OCI-LY7 (cell line): ENCODE data around the gene VEGFB. TPM values are rescaled to one million over a fixed set of nuclear protein-coding genes. Genes with fewer than 3 reads are reported as not detected.

Experiments used
- BruUV-seq: library from RNA; stranded (reverse); fragments of 400-500 nt; replicated peaks from 2 replicates; lab custom pipeline; 2021; lab: Mats Ljungman, UMichigan
- CTCF ChIA-PET: fragments of 300-600 bp; sonication (Branson Sonifier 250); formaldehyde crosslinking; loops from one replicate; lab custom pipeline; 2022; ENCODE audit warnings: antibody characterized with exemption; ENCODE audit not compliant: unreplicated experiment; lab: Charles Lee
- POLR2A ChIA-PET: fragments of 300-600 bp; sonication (Branson Sonifier 250); formaldehyde crosslinking; loops from one replicate; lab custom pipeline; 2022; ENCODE audit warnings: antibody characterized with exemption; lab: Charles Lee
- DNase-seq: peaks from one replicate; pipeline ENCODE4 v3.0.0-alpha.2; 2015; ENCODE audit warnings: low spot score
- H2AFZ ChIP-seq: fragments of 200-600 bp; sonication (generic), shearing (Covaris generic); 2 replicates; pipeline ENCODE4 v1.6.1; 2014; ENCODE audit warnings: mild to moderate bottlenecking, antibody characterized with exemption, low read length, moderate library complexity
- H3K27ac ChIP-seq: fragments of 200-600 bp; sonication (generic); 2 replicates; pipeline ENCODE4 v1.5.1; 2014; ENCODE audit warnings: mixed run types, low read depth, mild to moderate bottlenecking, moderate library complexity, low read length, inconsistent platforms; ENCODE audit not compliant: poor library complexity, severe bottlenecking
- H3K36me3 ChIP-seq: fragments of 200-600 bp; sonication (generic); 2 replicates; pipeline ENCODE4 v1.6.1; 2014; ENCODE audit warnings: mild to moderate bottlenecking, antibody characterized with exemption, low read length, moderate library complexity, mixed read lengths; ENCODE audit not compliant: insufficient read depth
- H3K4me1 ChIP-seq: fragments of 200-600 bp; sonication (generic); 2 replicates; pipeline ENCODE4 v1.5.1; 2014; ENCODE audit warnings: mild to moderate bottlenecking, low read length; ENCODE audit not compliant: insufficient read depth, poor library complexity, severe bottlenecking
- H3K4me2 ChIP-seq: fragments of 200-600 bp; sonication (generic); 2 replicates; pipeline ENCODE4 v1.6.1; 2014; ENCODE audit warnings: mild to moderate bottlenecking, low read length
- H3K4me3 ChIP-seq: fragments of 200-600 bp; sonication (generic); 2 replicates; pipeline ENCODE4 v1.5.1; 2014; ENCODE audit warnings: mild to moderate bottlenecking, low read depth, low read length; ENCODE audit not compliant: poor library complexity, severe bottlenecking
- H3K79me2 ChIP-seq: fragments of 200-600 bp; sonication (generic); 2 replicates; pipeline ENCODE4 v1.6.1; 2016; ENCODE audit warnings: low read depth, mild to moderate bottlenecking, low read length, moderate library complexity, mixed read lengths; ENCODE audit not compliant: insufficient read depth
- H3K9me2 ChIP-seq: fragments of 200-600 bp; sonication (generic); 2 replicates; pipeline ENCODE4 v1.6.1; 2016; ENCODE audit warnings: mild to moderate bottlenecking, low read length, mixed read lengths; ENCODE audit not compliant: insufficient read depth
- H3K9me3 ChIP-seq: fragments of 200-600 bp; sonication (generic); 2 replicates; pipeline ENCODE4 v1.6.1; 2014; ENCODE audit warnings: mild to moderate bottlenecking, mixed run types, low read length, mixed read lengths
- H4K20me1 ChIP-seq: fragments of 200-600 bp; sonication (generic); 2 replicates; pipeline ENCODE4 v1.6.1; 2014; ENCODE audit warnings: mild to moderate bottlenecking, antibody characterized with exemption, low read length, moderate library complexity, mixed read lengths; ENCODE audit not compliant: insufficient read depth
- EZH2phosphoT487 ChIP-seq: fragments of 200-600 bp; sonication (generic); IDR thresholded peaks from 2 replicates; pipeline ENCODE4 v1.6.1; 2018; ENCODE audit warnings: low read depth, borderline replicate concordance, mild to moderate bottlenecking, mixed run types, antibody characterized with exemption, low read length, moderate library complexity, mixed read lengths
- intact Hi-C: fragments of 100-400 bp; cut with micrococcal nuclease; formaldehyde crosslinking; loops from one replicate; pipeline ENCODE4 v1.10.0; 2022; ENCODE audit not compliant: unreplicated experiment
- total RNA-seq, 2 experiments: library from RNA; depleted of rRNA in 1 of 2; stranded (reverse); fragments of >200 nt in 1 of 2; shearing (Covaris generic) in 1 of 2; gene quantifications; 2 replicates each; pipeline ENCODE4 v1.2.3, GENCODE V29; 2014 to 2022
- TF ChIP-seq, protein P1 (sequence below): fragments of 200-600 bp; sonication (generic); conservative IDR thresholded peaks from 2 replicates; pipeline ENCODE4 v1.5.1; 2014; ENCODE audit warnings: mild to moderate bottlenecking, antibody characterized with exemption, low read length, moderate library complexity, mixed read lengths

The VEGFB gene
- total RNA-seq, 2 experiments from 2014 or later = 35.3 to 59.6 TPM

DNA sequence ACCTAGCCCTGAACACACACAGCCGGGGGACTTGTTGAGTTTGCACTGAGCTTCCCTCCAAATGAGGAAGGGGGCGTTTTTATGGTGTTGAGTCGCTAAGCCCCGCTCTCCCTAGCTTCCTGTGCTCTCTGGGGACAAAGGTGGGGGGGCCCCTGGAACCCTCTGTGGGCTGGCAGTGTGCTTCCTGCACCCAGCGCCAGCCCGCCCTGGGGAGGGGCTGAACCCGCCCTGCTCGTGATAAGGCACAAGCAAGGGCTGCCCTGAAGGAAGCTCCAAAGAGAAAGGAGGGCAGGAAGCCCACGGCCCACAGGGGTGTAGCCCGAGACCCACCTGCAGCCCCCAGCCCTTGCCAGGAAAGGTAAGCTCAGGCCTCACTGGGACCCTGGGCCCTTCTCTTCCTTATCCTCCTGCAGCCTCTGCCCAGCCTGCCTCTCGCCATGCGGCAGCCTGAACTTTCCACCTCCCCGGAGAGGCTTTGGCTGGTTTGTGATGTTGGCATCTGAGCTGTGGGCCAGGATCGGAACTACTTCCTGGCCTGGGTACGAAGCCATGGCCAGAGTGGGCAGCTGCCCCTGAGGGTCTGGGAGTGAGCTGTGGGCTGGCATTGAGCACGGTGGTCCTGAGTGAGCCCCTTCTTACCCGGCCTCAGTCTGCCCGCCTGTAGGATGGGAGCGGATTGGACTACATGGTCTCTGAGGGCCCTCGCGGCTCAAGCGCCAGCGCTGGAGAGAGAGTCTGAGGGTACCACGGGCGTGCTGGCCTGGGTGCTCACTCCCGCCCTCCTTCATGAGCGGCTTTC is 27.7 kb upstream of the VEGFB start, which contains the start of gene FERMT3:
TSS of gene FERMT3 (plus strand) at position 265 of the 799 bp plus-strand sequence. CDS start 644 bp downstream, outside the sequence.
- DNase-seq = peak; percentile 90
- no peaks in the 10 kb centered on the region for H3K9me3 ChIP-seq
- peaks cover 35% of the 10 kb centered on the region for H3K4me1 ChIP-seq
- H3K79me2 ChIP-seq = peaks cover 17% of the 10 kb centered on the region; the same call in 1 of the 2 replicates
- ChIA-PET POLR2A (interaction anchor here (0.6 to 5.1 kb wide), 24 partner anchors 8 to 1310 kb away, joined by 3 to 29 read pairs (median 5); partner anchors contain the start of genes BAD, FKBP2, NUDT22 and PRDX5), CTCF (interaction anchor here (0.6 to 2.6 kb wide), 12 partner anchors 9 to 245 kb away, joined by 3 to 14 read pairs (median 3); partner anchors contain the start of genes NUDT22, PRDX5, TRMT112 and TRPT1)
- intact Hi-C loops = loop anchor here (1.0 to 2.0 kb wide), 3 partner anchors 20 to 34 kb away; partner anchors contain the start of genes FKBP2, NUDT22 and TRPT1
- BruUV-seq = TSS peak; percentile 49
- H3K9me2 ChIP-seq = no peaks in the 10 kb centered on the region
- peak within 1 kb of the TSS; percentile 96 for H3K27ac ChIP-seq
- H3K4me2 ChIP-seq = peak within 1 kb of the TSS; percentile 92
- H4K20me1 ChIP-seq = no peaks in the 10 kb centered on the region
- TF ChIP-seq, protein P1, sequence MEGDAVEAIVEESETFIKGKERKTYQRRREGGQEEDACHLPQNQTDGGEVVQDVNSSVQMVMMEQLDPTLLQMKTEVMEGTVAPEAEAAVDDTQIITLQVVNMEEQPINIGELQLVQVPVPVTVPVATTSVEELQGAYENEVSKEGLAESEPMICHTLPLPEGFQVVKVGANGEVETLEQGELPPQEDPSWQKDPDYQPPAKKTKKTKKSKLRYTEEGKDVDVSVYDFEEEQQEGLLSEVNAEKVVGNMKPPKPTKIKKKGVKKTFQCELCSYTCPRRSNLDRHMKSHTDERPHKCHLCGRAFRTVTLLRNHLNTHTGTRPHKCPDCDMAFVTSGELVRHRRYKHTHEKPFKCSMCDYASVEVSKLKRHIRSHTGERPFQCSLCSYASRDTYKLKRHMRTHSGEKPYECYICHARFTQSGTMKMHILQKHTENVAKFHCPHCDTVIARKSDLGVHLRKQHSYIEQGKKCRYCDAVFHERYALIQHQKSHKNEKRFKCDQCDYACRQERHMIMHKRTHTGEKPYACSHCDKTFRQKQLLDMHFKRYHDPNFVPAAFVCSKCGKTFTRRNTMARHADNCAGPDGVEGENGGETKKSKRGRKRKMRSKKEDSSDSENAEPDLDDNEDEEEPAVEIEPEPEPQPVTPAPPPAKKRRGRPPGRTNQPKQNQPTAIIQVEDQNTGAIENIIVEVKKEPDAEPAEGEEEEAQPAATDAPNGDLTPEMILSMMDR = 0 out of 2 replicates have a peak, but pooled peaks have one; percentile 5
- no peak for TF ChIP-seq EZH2phosphoT487
- H2AFZ ChIP-seq = no peak within 1 kb of the TSS
- peak within 1 kb of the TSS; percentile 80 for H3K4me3 ChIP-seq
- peaks cover 85% of the 10 kb centered on the region for H3K36me3 ChIP-seq

- H3K9me2 ChIP-seq = no peaks in the 10 kb centered on the region
- peaks cover 86% of the 10 kb centered on the region for H3K36me3 ChIP-seq
- ChIA-PET POLR2A (interaction anchor here (0.6 to 5.1 kb wide), 18 partner anchors 7 to 1407 kb away, joined by 3 to 29 read pairs (median 4); partner anchors contain the start of genes BAD, FKBP2, NUDT22 and STIP1), CTCF (interaction anchor here (0.6 to 2.5 kb wide), 5 partner anchors 19 to 241 kb away, joined by 3 to 9 read pairs (median 3); partner anchors contain the start of genes NUDT22, PRDX5, TRMT112 and TRPT1)
- DNase-seq = peak; percentile 90
- no peaks in the 10 kb centered on the region for H4K20me1 ChIP-seq
- intact Hi-C loops = loop anchor here (1.0 to 2.0 kb wide), 3 partner anchors 19 to 33 kb away; partner anchors contain the start of genes FKBP2, NUDT22 and TRPT1
- no peak overlapping the region for H2AFZ ChIP-seq
- BruUV-seq = TSS peak; percentile 92
- H3K27ac ChIP-seq = peak overlapping the region; percentile 96
- peaks cover 35% of the 10 kb centered on the region for H3K4me1 ChIP-seq
- no peak for TF ChIP-seq EZH2phosphoT487
- TF ChIP-seq, protein P1 = no peak
- H3K4me3 ChIP-seq = peak overlapping the region; percentile 80
- peak overlapping the region; percentile 92 for H3K4me2 ChIP-seq
- H3K9me3 ChIP-seq = no peaks in the 10 kb centered on the region
- peaks cover 17% of the 10 kb centered on the region; the same call in 1 of the 2 replicates for H3K79me2 ChIP-seq
Measured at GRCh38 chr11:64207256-64208085, 26.9 kb upstream of the VEGFB start.
